GM21423 (cell line): ENCODE measurements around the gene BMP8A.
"Not testable (repeated sequence)": the region's sequence is repeated elsewhere in the genome, so short reads cannot be mapped to it uniquely, and the experiment has no call there.

ENCODE experiments used
- ATAC-seq: cut with Tn5 transposase; IDR thresholded peaks from one replicate; pipeline ENCODE4 v1.9.1; 2021; ENCODE audit warnings: mild to moderate bottlenecking, moderate library complexity; ENCODE audit not compliant: unreplicated experiment

Gene BMP8A

DNA sequence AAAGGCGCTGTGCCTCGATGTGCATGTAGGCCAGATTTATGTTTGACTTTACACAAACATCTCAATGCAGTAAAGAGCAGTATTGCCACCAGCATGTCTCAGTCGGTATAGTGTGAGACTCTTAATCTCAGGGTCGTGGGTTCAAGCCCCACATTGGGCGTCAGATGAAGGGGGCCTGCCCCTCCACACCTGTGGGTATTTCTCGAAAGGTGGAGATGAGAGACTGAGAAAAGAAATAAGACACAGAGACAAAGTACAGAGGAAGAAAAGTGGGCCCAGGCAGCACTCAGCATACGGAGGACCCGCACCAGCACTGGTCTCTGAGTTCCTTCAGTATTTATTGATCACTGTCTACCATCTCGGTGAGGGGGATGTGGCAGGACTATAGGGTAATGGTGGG is 13.0 kb downstream of the BMP8A start:
- ATAC-seq = not testable (repeated sequence)

- ATAC-seq = no peak
Observed at GRCh38 chr1:39505289-39505688, 13.9 kb downstream of the BMP8A start.

DNA sequence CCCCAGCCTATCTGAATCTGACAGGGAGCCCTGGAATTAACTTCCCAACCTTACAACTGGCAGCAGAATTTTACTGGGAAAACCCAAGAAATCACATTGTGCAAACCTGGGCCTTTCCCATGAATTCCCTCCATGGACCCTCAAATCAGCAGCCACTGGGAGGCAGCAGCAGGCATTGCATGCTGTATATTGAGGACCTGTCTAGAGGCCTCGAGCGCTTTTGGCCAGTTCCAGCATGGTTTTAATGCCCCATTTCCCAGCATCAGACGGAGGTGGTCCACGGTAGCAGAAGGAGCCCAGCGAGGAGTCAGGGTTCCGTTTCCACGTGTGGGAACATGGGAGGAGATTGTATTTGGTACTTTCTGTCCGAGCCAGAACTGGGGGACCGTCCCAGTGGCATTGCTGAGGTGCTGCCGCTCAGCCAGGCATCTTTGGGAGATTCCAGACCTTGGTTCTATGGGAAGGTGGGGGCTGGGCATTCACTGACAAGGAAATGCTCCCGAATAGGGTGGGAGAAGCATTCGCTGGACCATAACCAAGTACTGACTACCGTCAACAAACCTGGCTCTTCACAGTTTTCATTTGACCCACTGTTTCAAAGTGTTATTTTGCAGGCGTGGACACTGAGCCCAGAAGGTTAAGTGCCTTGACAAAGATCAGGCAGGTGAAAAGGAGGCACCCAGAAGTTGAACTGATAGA is 15.9 kb downstream of the BMP8A start:
- ATAC-seq = no peak

DNA sequence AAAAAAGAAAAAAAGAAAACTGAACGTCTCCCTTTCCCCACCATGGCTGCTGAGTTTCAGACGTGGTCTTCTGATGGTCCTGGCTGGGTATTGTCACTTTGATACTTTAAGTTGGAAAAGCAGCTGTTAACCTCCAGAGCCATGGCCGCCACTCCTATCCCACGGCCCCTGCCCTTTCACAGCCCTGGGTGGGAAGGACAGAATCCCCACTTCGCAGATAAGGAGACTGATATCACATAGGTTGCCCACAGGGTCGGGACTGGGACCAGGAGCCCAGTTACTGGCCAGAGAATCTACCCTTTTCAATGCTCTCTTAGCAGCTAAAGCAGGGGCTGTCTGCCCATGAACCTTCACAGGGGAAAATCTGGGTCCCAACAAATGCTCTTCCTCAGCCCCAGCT is 16.8 kb downstream of the BMP8A start:
- no peak for ATAC-seq

- ATAC-seq = peak; percentile 24
Observed at GRCh38 chr1:39508857-39509305, 17.4 kb downstream of the BMP8A start.

DNA sequence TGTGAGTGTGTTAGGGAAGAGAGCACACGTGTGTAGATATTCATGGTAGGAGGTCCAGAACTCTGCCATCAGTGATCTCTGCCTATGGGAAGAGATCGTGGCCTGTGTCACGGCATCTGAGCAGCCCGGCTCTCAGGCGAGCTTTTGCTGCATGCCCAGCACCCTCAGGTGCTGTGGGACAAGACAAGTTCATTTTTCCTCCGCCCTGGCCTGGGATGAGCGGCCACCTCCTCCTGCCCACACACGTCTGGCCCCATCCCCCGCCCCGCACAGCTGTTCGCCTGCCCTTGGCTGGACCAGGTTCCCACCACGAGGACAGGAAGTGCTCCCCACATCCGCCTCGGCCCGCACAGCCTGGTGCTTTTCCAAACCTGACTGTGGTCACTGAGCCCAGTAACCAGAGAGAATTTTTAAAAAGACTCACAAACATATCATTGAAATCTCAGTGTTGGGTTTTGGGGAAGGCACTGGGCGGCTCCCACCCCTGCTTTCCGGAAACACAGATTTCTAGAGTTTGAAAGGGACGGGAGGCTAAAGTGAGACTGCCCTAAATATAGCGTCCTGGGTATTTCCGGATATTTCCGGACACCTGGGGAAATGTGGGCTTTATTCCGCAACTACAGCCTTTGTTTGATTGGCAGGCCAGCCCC is 18.0 kb downstream of the BMP8A start:
- peak; percentile 54 for ATAC-seq

GRCh38 chr1:39510570-39511186 is 19.2 kb downstream of the BMP8A start:
- not testable (repeated sequence) for ATAC-seq

- ATAC-seq = not testable (repeated sequence)
Observed at GRCh38 chr1:39511477-39511876, 20.0 kb downstream of the BMP8A start.

GRCh38 chr1:39512234-39512847 is 20.9 kb downstream of the BMP8A start:
- not testable (repeated sequence) for ATAC-seq

DNA sequence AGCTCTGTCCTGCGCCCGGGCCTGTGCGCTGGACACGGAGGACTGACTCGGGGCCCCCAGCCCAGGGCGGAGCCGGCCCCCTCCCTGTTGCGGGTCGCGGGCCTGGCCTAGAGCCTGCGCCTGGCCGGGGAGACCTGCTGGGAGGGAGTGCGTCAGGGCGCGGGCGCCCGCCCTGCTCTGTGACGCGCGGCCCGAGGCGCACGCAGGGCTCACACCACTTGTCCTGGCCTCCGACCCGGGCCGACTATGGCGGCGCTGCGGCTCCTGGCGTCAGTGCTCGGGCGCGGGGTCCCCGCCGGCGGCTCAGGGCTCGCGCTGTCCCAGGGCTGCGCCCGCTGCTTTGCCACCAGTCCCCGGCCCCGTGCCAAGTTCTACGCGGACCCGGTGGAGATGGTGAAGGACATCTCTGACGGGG is 23.3 kb downstream of the BMP8A start:
- ATAC-seq = not testable (repeated sequence)

DNA sequence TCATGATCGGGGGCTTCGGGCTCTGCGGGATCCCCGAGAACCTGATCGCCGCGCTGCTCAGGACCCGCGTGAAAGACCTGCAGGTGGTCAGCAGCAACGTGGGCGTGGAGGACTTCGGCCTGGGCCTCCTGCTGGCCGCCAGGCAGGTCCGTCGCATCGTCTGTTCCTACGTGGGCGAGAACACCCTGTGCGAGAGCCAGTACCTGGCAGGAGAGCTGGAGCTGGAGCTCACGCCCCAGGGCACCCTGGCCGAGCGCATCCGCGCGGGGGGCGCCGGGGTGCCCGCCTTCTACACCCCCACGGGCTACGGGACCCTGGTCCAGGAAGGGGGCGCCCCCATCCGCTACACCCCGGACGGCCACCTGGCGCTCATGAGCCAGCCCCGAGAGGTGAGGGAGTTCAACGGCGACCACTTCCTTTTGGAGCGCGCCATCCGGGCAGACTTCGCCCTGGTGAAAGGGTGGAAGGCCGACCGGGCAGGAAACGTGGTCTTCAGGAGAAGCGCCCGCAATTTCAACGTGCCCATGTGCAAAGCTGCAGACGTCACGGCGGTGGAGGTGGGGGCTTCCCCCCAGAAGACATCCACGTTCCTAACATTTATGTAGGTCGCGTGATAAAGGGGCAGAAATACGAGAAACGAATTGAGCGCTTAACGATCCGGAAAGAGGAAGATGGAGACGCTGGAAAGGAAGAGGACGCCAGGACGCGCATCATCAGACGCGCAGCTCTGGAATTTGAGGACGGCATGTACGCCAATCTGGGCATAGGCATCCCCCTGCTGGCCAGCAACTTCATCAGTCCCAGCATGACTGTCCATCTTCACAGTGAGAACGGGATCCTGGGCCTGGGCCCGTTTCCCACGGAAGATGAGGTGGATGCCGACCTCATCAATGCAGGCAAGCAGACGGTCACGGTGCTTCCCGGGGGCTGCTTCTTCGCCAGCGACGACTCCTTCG is 24.0 kb downstream of the BMP8A start:
- ATAC-seq = not testable (repeated sequence)

DNA sequence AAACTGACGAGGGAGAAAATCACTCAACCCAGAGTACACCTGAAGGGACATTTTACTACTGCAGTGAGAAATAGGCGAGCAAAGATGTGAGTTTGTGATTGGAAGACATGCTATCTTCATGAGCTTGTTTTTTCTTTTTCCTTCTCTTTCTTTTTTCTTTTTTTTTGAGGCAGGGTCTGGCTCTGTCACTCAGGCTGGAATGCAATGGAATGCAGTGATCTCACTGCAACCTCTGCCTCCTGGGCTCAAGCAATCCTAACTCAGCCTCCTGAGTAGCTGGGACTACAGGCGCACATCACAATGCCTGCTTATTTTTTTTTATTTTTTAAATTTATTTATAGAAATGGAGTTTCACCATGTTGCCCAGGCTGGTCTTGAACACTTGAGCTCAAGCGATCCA is 25.4 kb downstream of the BMP8A start:
- ATAC-seq = not testable (repeated sequence)

- ATAC-seq = not testable (repeated sequence)
Observed at GRCh38 chr1:39517936-39518335, 26.5 kb downstream of the BMP8A start.

GRCh38 chr1:39519376-39519775 is 27.9 kb downstream of the BMP8A start:
- not testable (repeated sequence) for ATAC-seq

DNA sequence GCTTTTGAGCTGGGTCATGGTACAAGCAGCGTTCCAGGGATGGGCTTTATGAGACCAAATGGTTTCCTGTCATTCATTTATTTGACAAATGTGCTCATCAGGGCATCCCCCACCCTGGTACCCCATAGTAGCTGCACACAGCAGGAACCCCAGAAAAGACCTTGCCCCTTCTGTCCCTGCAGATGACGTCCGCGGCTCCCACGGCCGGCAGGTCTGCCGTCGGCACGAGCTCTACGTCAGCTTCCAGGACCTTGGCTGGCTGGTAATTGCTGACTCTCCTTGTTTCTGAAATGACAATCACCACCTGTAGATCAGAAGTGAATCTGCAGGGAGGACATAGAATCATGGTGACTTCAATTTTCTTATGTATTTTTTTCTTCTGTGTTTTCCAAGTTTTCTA is 30.8 kb downstream of the BMP8A start:
- not testable (repeated sequence) for ATAC-seq

- ATAC-seq = no peak
Observed at GRCh38 chr1:39522661-39523567, 31.5 kb downstream of the BMP8A start.

DNA sequence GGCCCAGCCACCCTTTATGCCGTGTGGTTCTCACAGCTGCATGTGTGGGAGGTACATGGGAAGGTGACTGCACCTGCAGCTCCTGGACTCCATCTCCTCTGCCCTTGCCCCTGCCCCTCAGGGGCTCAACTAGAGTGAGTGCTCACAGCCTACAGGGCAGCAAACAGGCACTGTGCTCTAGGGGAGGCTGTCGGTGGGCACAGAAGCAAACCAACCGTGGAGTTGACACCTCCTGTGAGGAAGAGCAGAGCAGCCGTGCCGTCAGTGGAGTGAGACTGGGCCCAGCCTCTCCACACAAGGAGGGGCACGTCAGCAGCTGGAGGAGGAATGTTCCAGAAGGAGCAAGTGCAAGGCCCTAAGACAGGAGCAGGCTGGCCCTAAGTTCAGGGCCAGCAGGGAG is 32.7 kb downstream of the BMP8A start:
- ATAC-seq = no peak

GRCh38 chr1:39524591-39525365 is 33.3 kb downstream of the BMP8A start:
- ATAC-seq = no peak
